Endodermal cell (in vitro differentiated cells): ENCODE results near the gene ACTL8. TPM values are rescaled to one million over a fixed set of nuclear protein-coding genes. Genes with fewer than 3 reads are reported as not detected.

Experiments used
- DNase-seq: peaks from one replicate; pipeline ENCODE4 v3.0.0-alpha.2; 2017
- H3K27ac ChIP-seq: 2 replicates; pipeline ENCODE4 v1.5.1; 2013; ENCODE audit warnings: mild to moderate bottlenecking, low read depth, low read length, moderate library complexity
- H3K27me3 ChIP-seq: 2 replicates; pipeline ENCODE4 v1.6.1; 2013; ENCODE audit warnings: mild to moderate bottlenecking, low read length, moderate library complexity; ENCODE audit not compliant: insufficient read depth, control insufficient read depth, poor library complexity, severe bottlenecking
- H3K36me3 ChIP-seq: 2 replicates; pipeline ENCODE4 v1.7.0; 2013; ENCODE audit warnings: mild to moderate bottlenecking, low read length, moderate library complexity; ENCODE audit not compliant: control insufficient read depth, insufficient read depth
- H3K4me1 ChIP-seq: one replicate; pipeline ENCODE4 v1.7.0; 2013; ENCODE audit warnings: low read length; ENCODE audit not compliant: control insufficient read depth, insufficient read depth
- H3K4me3 ChIP-seq: 2 replicates; pipeline ENCODE4 v1.5.1; 2013; ENCODE audit warnings: mild to moderate bottlenecking, low read length, moderate library complexity
- H3K9ac ChIP-seq: 2 replicates; pipeline ENCODE4 v1.6.1; 2013; ENCODE audit warnings: mild to moderate bottlenecking, low read length, moderate library complexity; ENCODE audit not compliant: poor library complexity, severe bottlenecking; ENCODE audit errors: extremely low read depth
- H3K9me3 ChIP-seq: 2 replicates; pipeline ENCODE4 v1.6.1; 2013; ENCODE audit warnings: mild to moderate bottlenecking, low read length, moderate library complexity; ENCODE audit not compliant: control insufficient read depth
- H3K27ac Mint-ChIP-seq: 2 replicates; pipeline ENCODE4 v1.8.0; 2020; ENCODE audit warnings: mixed read lengths
- H3K27me3 Mint-ChIP-seq: 2 replicates; pipeline ENCODE4 v1.8.0; 2021; ENCODE audit warnings: mild to moderate bottlenecking, mixed read lengths; ENCODE audit not compliant: insufficient read depth
- H3K36me3 Mint-ChIP-seq: 2 replicates; pipeline ENCODE4 v1.8.0; 2020; ENCODE audit warnings: low read depth, mixed read lengths
- H3K4me1 Mint-ChIP-seq: 2 replicates; pipeline ENCODE4 v1.8.0; 2020; ENCODE audit warnings: mixed read lengths
- H3K4me3 Mint-ChIP-seq: 2 replicates; pipeline ENCODE4 v1.8.0; 2020; ENCODE audit warnings: mild to moderate bottlenecking, moderate library complexity, mixed read lengths
- H3K9me3 Mint-ChIP-seq: 2 replicates; pipeline ENCODE4 v1.8.0; 2020; ENCODE audit warnings: mild to moderate bottlenecking, mixed read lengths
- CTCF ChIP-seq: fragments of 200-600 bp; sonication (generic); conservative IDR thresholded peaks from 2 replicates; pipeline ENCODE4 v1.5.0; 2021; ENCODE audit warnings: antibody characterized with exemption, mild to moderate bottlenecking
- WGBS, 2 experiments: methylation state at CpG; one replicate each; pipeline versions ENCODE4 v1.1.5 to v1.1.7; 2013; ENCODE audit warnings: missing lambda C conversion rate in 2 of 2, mixed read lengths in 1 of 2; ENCODE audit not compliant: insufficient coverage in 1 of 2, insufficient read length in 1 of 2; 5-methylcytosine and 5-hydroxymethylcytosine counted together
- total RNA-seq, 2 donors: library from RNA; stranded (reverse); fragmentation: NEBNext Ultra II Directional in 1 of 2; extraction: Animal tissue kit (Norgen Biotek cat#: 25700) in 1 of 2; gene quantifications; 2 replicates in 1 of 2; 3 replicates in 1 of 2; pipeline ENCODE4 v1.2.1, GENCODE V29; 2021

ACTL8 gene
- total RNA-seq, 2 donors from 2014 or later: not detected

GRCh38 chr1:17725084-17725719, 29.9 kb upstream of the ACTL8 start:
- DNase-seq: no peak
- no peak overlapping the region for H3K4me3 Mint-ChIP-seq
- Histone ChIP-seq H3K4me1 (no peaks in the 10 kb centered on the region), H3K27me3 (peaks cover 11% of the 10 kb centered on the region), H3K4me3 (no peak overlapping the region), H3K36me3 (no peaks in the 10 kb centered on the region), H3K9ac (no peak overlapping the region), H3K9me3 (no peaks in the 10 kb centered on the region), H3K27ac (no peak overlapping the region)
- H3K36me3 Mint-ChIP-seq: no peaks in the 10 kb centered on the region
- no peak for TF ChIP-seq CTCF
- WGBS, 2 experiments: 84 to 94% methylated on average over 8 to 9 of the region's 9 CpGs
- peaks cover 8% of the 10 kb centered on the region for H3K9me3 Mint-ChIP-seq
- H3K27me3 Mint-ChIP-seq: peaks cover 19% of the 10 kb centered on the region
- H3K4me1 Mint-ChIP-seq: peaks cover 3% of the 10 kb centered on the region
- H3K27ac Mint-ChIP-seq: no peak overlapping the region

GRCh38 chr1:17725811-17726582, 29.1 kb upstream of the ACTL8 start:
- Mint-ChIP-seq H3K4me3 (no peak overlapping the region), H3K4me1 (peaks cover 3% of the 10 kb centered on the region), H3K36me3 (no peaks in the 10 kb centered on the region), H3K9me3 (peaks cover 8% of the 10 kb centered on the region), H3K27ac (no peak overlapping the region), H3K27me3 (peaks cover 19% of the 10 kb centered on the region)
- Histone ChIP-seq H3K9me3 (no peaks in the 10 kb centered on the region), H3K27me3 (peaks cover 16% of the 10 kb centered on the region), H3K4me3 (no peak overlapping the region), H3K27ac (no peak overlapping the region), H3K4me1 (no peaks in the 10 kb centered on the region), H3K9ac (no peak overlapping the region), H3K36me3 (no peaks in the 10 kb centered on the region)
- TF ChIP-seq CTCF: peak; percentile 8
- WGBS, 2 experiments: 68 to 80% methylated on average over 2 to 7 of the region's 7 CpGs
- no peak for DNase-seq

GRCh38 chr1:17728123-17728712, 26.9 kb upstream of the ACTL8 start:
- Histone ChIP-seq H3K9ac (no peak overlapping the region), H3K4me3 (no peak overlapping the region), H3K9me3 (no peaks in the 10 kb centered on the region), H3K27ac (no peak overlapping the region), H3K4me1 (no peaks in the 10 kb centered on the region), H3K36me3 (no peaks in the 10 kb centered on the region), H3K27me3 (peaks cover 5% of the 10 kb centered on the region)
- H3K27me3 Mint-ChIP-seq: peaks cover 12% of the 10 kb centered on the region
- H3K36me3 Mint-ChIP-seq: no peaks in the 10 kb centered on the region
- peaks cover 8% of the 10 kb centered on the region for H3K9me3 Mint-ChIP-seq
- H3K27ac Mint-ChIP-seq: no peak overlapping the region
- WGBS, 2 experiments: 73 to 96% methylated on average over 3 to 6 of the region's 6 CpGs
- peaks cover 3% of the 10 kb centered on the region for H3K4me1 Mint-ChIP-seq
- TF ChIP-seq CTCF: peak; percentile 35
- H3K4me3 Mint-ChIP-seq: no peak overlapping the region
- no peak for DNase-seq
